SKM-1 (cell line): ENCODE measurements around the gene MMP25.
"Not testable (repeated sequence)": the region's sequence is repeated elsewhere in the genome, so short reads cannot be mapped to it uniquely, and the experiment has no call there.

ENCODE experiments used
- DNase-seq: peaks from one replicate; lab custom pipeline; 2025; ENCODE audit not compliant: unreplicated experiment; lab: John Stamatoyannopoulos, UW

Gene MMP25

GRCh38 chr16:3054965-3055733 is 8.8 kb downstream of the MMP25 start:
- peak; percentile 43 for DNase-seq

GRCh38 chr16:3055734-3056115 is 9.4 kb downstream of the MMP25 start:
- not testable (repeated sequence) for DNase-seq

GRCh38 chr16:3056336-3057180 is 10.2 kb downstream of the MMP25 start:
- DNase-seq, result no peak

GRCh38 chr16:3057181-3058138 is 11.1 kb downstream of the MMP25 start:
- DNase-seq, result no peak

GRCh38 chr16:3058139-3059030 is 12.0 kb downstream of the MMP25 start:
- no peak for DNase-seq

- peak; percentile 61 for DNase-seq
These were observed 12.8 kb downstream of the MMP25 start for GRCh38 chr16:3059041-3059722.

- no peak for DNase-seq
These were observed 13.4 kb downstream of the MMP25 start for GRCh38 chr16:3059723-3060242.

GRCh38 chr16:3060339-3061127 is 14.2 kb downstream of the MMP25 start:
- DNase-seq, result no peak

- DNase-seq, result no peak
These were observed 16.2 kb downstream of the MMP25 start for GRCh38 chr16:3062553-3062952.

GRCh38 chr16:3063625-3064386 is 17.4 kb downstream of the MMP25 start:
- no peak for DNase-seq

- no peak for DNase-seq
These were observed 18.8 kb downstream of the MMP25 start, which contains the start of gene IL32 for GRCh38 chr16:3065069-3065741. Gene IL32, plus strand, starts transcription at chr16:3065640. Its CDS starts 172 bp downstream, at chr16:3065812.

GRCh38 chr16:3065742-3066439 is 19.5 kb downstream of the MMP25 start:
- DNase-seq, result no peak

- DNase-seq, result no peak
These were observed 20.0 kb downstream of the MMP25 start for GRCh38 chr16:3066440-3066748.

GRCh38 chr16:3068487-3068886 is 22.1 kb downstream of the MMP25 start:
- DNase-seq, result no peak

- not testable (repeated sequence) for DNase-seq
These were observed 22.8 kb downstream of the MMP25 start for GRCh38 chr16:3069146-3069545.

GRCh38 chr16:3070608-3071111 is 24.3 kb downstream of the MMP25 start:
- no peak for DNase-seq
